Activated T-cell treated with anti-CD3 and anti-CD28 coated beads, Interleukin-2, amount 50 U/mL, for 72 hours (primary cell): ENCODE data around the gene SDK1. TPM values are rescaled to one million over a fixed set of nuclear protein-coding genes. Genes with fewer than 3 reads are reported as not detected.
"Not testable (repeated sequence)": the region's sequence is repeated elsewhere in the genome, so short reads cannot be mapped to it uniquely, and the experiment has no call there.

ENCODE experiments used
- ATAC-seq, 2 donors: fragments of 150-1000 bp; cut with Tn5 transposase; replicated peaks in 1 of 2; 2 replicates each; pipeline ENCODE4 v1.10.0; 2021; ENCODE audit warnings: moderate library complexity in 2 of 2, mild to moderate bottlenecking in 1 of 2
- DNase-seq, 2 donors: peaks; one replicate each; pipeline ENCODE4 v3.0.0; 2021 to 2022; ENCODE audit warnings: mixed read lengths in 1 of 2
- H3K27ac Mint-ChIP-seq: one replicate; pipeline ENCODE4 v1.8.0; 2022; ENCODE audit warnings: mild to moderate bottlenecking, moderate library complexity, mixed read lengths
- H3K27me3 Mint-ChIP-seq: one replicate; pipeline ENCODE4 v1.8.0; 2022; ENCODE audit warnings: low read depth, mixed read lengths
- H3K36me3 Mint-ChIP-seq, 2 donors: one replicate each; pipeline ENCODE4 v1.8.0; 2022; ENCODE audit warnings: mixed read lengths in 2 of 2, mild to moderate bottlenecking in 1 of 2; ENCODE audit not compliant: insufficient read depth in 2 of 2
- H3K4me1 Mint-ChIP-seq: one replicate; pipeline ENCODE4 v1.8.0; 2022; ENCODE audit warnings: low read depth, mixed read lengths
- H3K4me3 Mint-ChIP-seq, 2 donors: one replicate each; pipeline ENCODE4 v1.8.0; 2022; ENCODE audit warnings: mild to moderate bottlenecking in 2 of 2, mixed read lengths in 2 of 2, moderate library complexity in 2 of 2
- H3K9me3 Mint-ChIP-seq, 2 donors: one replicate each; pipeline ENCODE4 v1.8.0; 2022; ENCODE audit warnings: mixed read lengths in 2 of 2
- total RNA-seq, 2 donors: library from RNA; stranded (reverse); gene quantifications; one replicate each; pipeline ENCODE4 v1.2.3, GENCODE V29; 2022

SDK1 gene
- total RNA-seq, 2 donors from 2014 or later: 6.1 to 6.3 TPM

- Mint-ChIP-seq H3K9me3 (no peaks in the 10 kb centered on the region), H3K4me1 (no peaks in the 10 kb centered on the region), H3K27ac (no peak overlapping the region), H3K36me3 (no peaks in the 10 kb centered on the region), H3K27me3 (no peaks in the 10 kb centered on the region), H3K4me3 (no peak overlapping the region)
- no peak for DNase-seq
- ATAC-seq: no peak
These were observed 935.3 kb downstream of the SDK1 start for GRCh38 chr7:4236389-4236788.

- DNase-seq, H3K9me3 Mint-ChIP-seq, H3K27ac Mint-ChIP-seq, ATAC-seq, H3K36me3 Mint-ChIP-seq, H3K4me3 Mint-ChIP-seq, H3K4me1 Mint-ChIP-seq, H3K27me3 Mint-ChIP-seq: not testable (repeated sequence)
These were observed 935.8 kb downstream of the SDK1 start for GRCh38 chr7:4236873-4237272.

- no peaks in the 10 kb centered on the region for H3K4me1 Mint-ChIP-seq
- H3K4me3 Mint-ChIP-seq: no peak overlapping the region
- H3K36me3 Mint-ChIP-seq: no peaks in the 10 kb centered on the region
- H3K27ac Mint-ChIP-seq: no peak overlapping the region
- H3K9me3 Mint-ChIP-seq: no peaks in the 10 kb centered on the region
- H3K27me3 Mint-ChIP-seq: no peaks in the 10 kb centered on the region
- ATAC-seq (no peak), DNase-seq (no peak)
These were observed 936.5 kb downstream of the SDK1 start for GRCh38 chr7:4237296-4238235.

- Mint-ChIP-seq H3K27ac (no peak overlapping the region), H3K4me1 (no peaks in the 10 kb centered on the region), H3K9me3 (no peaks in the 10 kb centered on the region), H3K27me3 (no peaks in the 10 kb centered on the region), H3K4me3 (no peak overlapping the region), H3K36me3 (no peaks in the 10 kb centered on the region)
- DNase-seq (no peak), ATAC-seq (no peak)
These were observed 937.8 kb downstream of the SDK1 start for GRCh38 chr7:4238861-4239260.

GRCh38 chr7:4240042-4240441 is 939.0 kb downstream of the SDK1 start:
- Mint-ChIP-seq H3K9me3 (peaks cover 0 to 3% of the 10 kb centered on the region in 2 donors), H3K4me3 (no peak overlapping the region), H3K27ac (no peak overlapping the region), H3K36me3 (no peaks in the 10 kb centered on the region), H3K27me3 (no peaks in the 10 kb centered on the region), H3K4me1 (no peaks in the 10 kb centered on the region)
- no peak for ATAC-seq
- no peak for DNase-seq

- Mint-ChIP-seq H3K4me1 (no peaks in the 10 kb centered on the region), H3K27ac (no peak overlapping the region)
- no peak for DNase-seq
These were observed 939.7 kb downstream of the SDK1 start for GRCh38 chr7:4240520-4241303.

GRCh38 chr7:4241304-4241612 is 940.2 kb downstream of the SDK1 start:
- no peak for DNase-seq
- Mint-ChIP-seq H3K27ac (no peak overlapping the region), H3K4me1 (no peaks in the 10 kb centered on the region), H3K36me3 (no peaks in the 10 kb centered on the region), H3K27me3 (no peaks in the 10 kb centered on the region), H3K9me3 (peaks cover 0 to 3% of the 10 kb centered on the region in 2 donors), H3K4me3 (no peak overlapping the region)
- ATAC-seq: no peak

More at GRCh38 chr7:4240520-4241303, 939.7 kb downstream of the SDK1 start:
- ATAC-seq: no peak
- no peaks in the 10 kb centered on the region for H3K36me3 Mint-ChIP-seq
- no peaks in the 10 kb centered on the region for H3K27me3 Mint-ChIP-seq
- H3K9me3 Mint-ChIP-seq: peaks cover 0 to 3% of the 10 kb centered on the region in 2 donors
- no peak overlapping the region for H3K4me3 Mint-ChIP-seq

GRCh38 chr7:4241791-4242190 is 940.7 kb downstream of the SDK1 start:
- ATAC-seq: no peak
- no peak for DNase-seq
- Mint-ChIP-seq H3K4me3 (no peak overlapping the region), H3K4me1 (no peaks in the 10 kb centered on the region), H3K27me3 (no peaks in the 10 kb centered on the region), H3K9me3 (peaks cover 0 to 3% of the 10 kb centered on the region in 2 donors), H3K27ac (no peak overlapping the region), H3K36me3 (no peaks in the 10 kb centered on the region)

GRCh38 chr7:4242706-4243105 is 941.7 kb downstream of the SDK1 start:
- H3K27ac Mint-ChIP-seq: no peak overlapping the region
- no peaks in the 10 kb centered on the region for H3K36me3 Mint-ChIP-seq
- ATAC-seq (no peak), DNase-seq (no peak)
- peaks cover 0 to 3% of the 10 kb centered on the region in 2 donors for H3K9me3 Mint-ChIP-seq
- H3K27me3 Mint-ChIP-seq: no peaks in the 10 kb centered on the region
- no peaks in the 10 kb centered on the region for H3K4me1 Mint-ChIP-seq
- no peak overlapping the region for H3K4me3 Mint-ChIP-seq

GRCh38 chr7:4244041-4244440 is 943.0 kb downstream of the SDK1 start:
- DNase-seq: no peak
- peaks cover 0 to 4% of the 10 kb centered on the region in 2 donors for H3K36me3 Mint-ChIP-seq
- peaks cover 7 to 12% of the 10 kb centered on the region in 2 donors for H3K9me3 Mint-ChIP-seq
- H3K4me3 Mint-ChIP-seq: no peak overlapping the region
- H3K27ac Mint-ChIP-seq: no peak overlapping the region
- ATAC-seq: no peak
- H3K4me1 Mint-ChIP-seq: no peaks in the 10 kb centered on the region
- H3K27me3 Mint-ChIP-seq: no peaks in the 10 kb centered on the region

GRCh38 chr7:4244635-4245034 is 943.6 kb downstream of the SDK1 start:
- no peaks in the 10 kb centered on the region for H3K27me3 Mint-ChIP-seq
- ATAC-seq (no peak), DNase-seq (no peak)
- no peak overlapping the region for H3K27ac Mint-ChIP-seq
- peaks cover 0 to 4% of the 10 kb centered on the region in 2 donors for H3K36me3 Mint-ChIP-seq
- H3K9me3 Mint-ChIP-seq: peaks cover 7 to 12% of the 10 kb centered on the region in 2 donors
- H3K4me3 Mint-ChIP-seq: no peak overlapping the region
- H3K4me1 Mint-ChIP-seq: no peaks in the 10 kb centered on the region

GRCh38 chr7:4245135-4245865 is 944.2 kb downstream of the SDK1 start:
- ATAC-seq: no peak
- no peaks in the 10 kb centered on the region for H3K4me1 Mint-ChIP-seq
- DNase-seq: no peak

More at GRCh38 chr7:4245135-4245865, 944.2 kb downstream of the SDK1 start:
- Mint-ChIP-seq H3K9me3 (peaks cover 12 to 13% of the 10 kb centered on the region in 2 donors), H3K36me3 (peaks cover 0 to 4% of the 10 kb centered on the region in 2 donors), H3K27ac (no peak overlapping the region), H3K27me3 (no peaks in the 10 kb centered on the region), H3K4me3 (no peak overlapping the region)
